ENCODE data around the gene ARHGAP32. TPM values are rescaled to one million over a fixed set of nuclear protein-coding genes. Genes with fewer than 3 reads are reported as not detected.

ARHGAP32 gene
- total and polyA plus RNA-seq, 11 donors = 2.1 to 9.5 (median 4.8) TPM

GRCh38 chr11:129023968-129024676, 168.0 kb downstream of the ARHGAP32 start:
- no peaks in the 10 kb centered on the region for H3K36me3 ChIP-seq
- TF ChIP-seq POLR2A (IDR thresholded peaks at IDR 0.05) (no peak), CTCF (IDR thresholded peaks at IDR 0.05) (no peak)
- intact Hi-C loops (cut with DNase I) = no loop called here
- ATAC-seq (peak in 1 of 4 donors; percentile 39), DNase-seq (no peak)
- 71 to 83% (median 77%) methylated on average over 2 of the region's 2 CpGs for WGBS, 4 donors
- peaks cover 0 to 7% (median 0%) of the 10 kb centered on the region in 12 donors for H3K4me1 ChIP-seq
- H3K4me3 ChIP-seq = no peak overlapping the region
- H3K27ac ChIP-seq = no peak overlapping the region
- H3K9me3 ChIP-seq = no peaks in the 10 kb centered on the region
- H3K27me3 ChIP-seq = no peaks in the 10 kb centered on the region

GRCh38 chr11:129021295-129021694, 170.8 kb downstream of the ARHGAP32 start:
- peaks cover 0 to 7% (median 0%) of the 10 kb centered on the region in 12 donors for H3K4me1 ChIP-seq
- intact Hi-C loops (cut with DNase I) = no loop called here
- no peak overlapping the region for H3K27ac ChIP-seq
- DNase-seq (no peak), ATAC-seq (no peak)
- H3K36me3 ChIP-seq = no peaks in the 10 kb centered on the region
- no peaks in the 10 kb centered on the region for H3K27me3 ChIP-seq
- WGBS, 4 donors = 12 to 40% (median 24%) methylated on average over 1 of the region's 1 CpG
- TF ChIP-seq CTCF (IDR thresholded peaks at IDR 0.05) (no peak), POLR2A (IDR thresholded peaks at IDR 0.05) (no peak)
- H3K9me3 ChIP-seq = no peaks in the 10 kb centered on the region
- no peak overlapping the region for H3K4me3 ChIP-seq

- Histone ChIP-seq H3K27me3 (no peaks in the 10 kb centered on the region), H3K4me1 (peaks cover 0 to 7% (median 0%) of the 10 kb centered on the region in 12 donors), H3K4me3 (no peak overlapping the region), H3K9me3 (no peaks in the 10 kb centered on the region), H3K27ac (no peak overlapping the region), H3K36me3 (no peaks in the 10 kb centered on the region)
- DNase-seq (no peak), ATAC-seq (no peak)
- TF ChIP-seq POLR2A (IDR thresholded peaks at IDR 0.05) (no peak), CTCF (IDR thresholded peaks at IDR 0.05) (no peak)
- WGBS, 4 donors = 90 to 95% (median 93%) methylated on average over 2 of the region's 2 CpGs
- intact Hi-C loops (cut with DNase I) = no loop called here
These were observed 173.1 kb downstream of the ARHGAP32 start for GRCh38 chr11:129018991-129019390.

GRCh38 chr11:129018126-129018525, 174.0 kb downstream of the ARHGAP32 start:
- Histone ChIP-seq H3K36me3 (no peaks in the 10 kb centered on the region), H3K27ac (no peak overlapping the region), H3K27me3 (no peaks in the 10 kb centered on the region), H3K9me3 (no peaks in the 10 kb centered on the region), H3K4me3 (no peak overlapping the region), H3K4me1 (peaks cover 0 to 7% (median 0%) of the 10 kb centered on the region in 12 donors)
- ATAC-seq (no peak), DNase-seq (no peak)
- TF ChIP-seq CTCF (IDR thresholded peaks at IDR 0.05) (no peak), POLR2A (IDR thresholded peaks at IDR 0.05) (no peak)
- WGBS, 4 donors = 88 to 99% (median 94%) methylated on average over 2 of the region's 2 CpGs
- intact Hi-C loops (cut with DNase I) = no loop called here

Measured in heart left ventricle (tissue), 16 donors.